PFSK-1 (cell line): Measurements from ENCODE around the gene IER2.

Source experiments
- FOXP2 ChIP-seq: optimal IDR thresholded peaks from 2 replicates; pipeline ENCODE3; 2011; ENCODE audit warnings: borderline replicate concordance, control low read depth, inconsistent platforms; ENCODE audit not compliant: insufficient read depth; ENCODE audit errors: extremely low read length, extremely low read depth
- POLR2AphosphoS5 ChIP-seq: IDR thresholded peaks from 2 replicates; pipeline ENCODE4 v1.6.1; 2012; ENCODE audit warnings: low read depth, mild to moderate bottlenecking, control low read depth, low read length, moderate library complexity
- REST ChIP-seq, 2 experiments: IDR thresholded peaks; 2 replicates each; pipeline versions ENCODE4 v1.6.1 to v1.8.0; 2011 to 2012; ENCODE audit warnings: low read depth in 2 of 2, low read length in 2 of 2, control low read depth in 1 of 2, inconsistent platforms in 1 of 2, mild to moderate bottlenecking in 1 of 2, moderate library complexity in 1 of 2; ENCODE audit not compliant: insufficient read depth in 1 of 2
- SIN3A ChIP-seq: IDR thresholded peaks from 2 replicates; pipeline ENCODE4 v1.6.1; 2012; ENCODE audit warnings: mild to moderate bottlenecking, low read length, moderate library complexity, borderline replicate concordance; ENCODE audit not compliant: insufficient read depth
- TAF1 ChIP-seq: IDR thresholded peaks from 2 replicates; pipeline ENCODE4 v1.6.1; 2012; ENCODE audit warnings: low read length, control low read depth, borderline replicate concordance; ENCODE audit not compliant: insufficient read depth

IER2 gene

GRCh38 chr19:13165162-13165997, 15.2 kb downstream of the IER2 start:
- TF ChIP-seq SIN3A (no peak), TAF1 (no peak), POLR2AphosphoS5 (no peak), REST (IDR thresholded peaks at IDR 0.05; ENCODE audit: insufficient read depth in 1 of 2, low read depth in 2 of 2, low read length in 2 of 2) (no peak), FOXP2 (no peak)

- TF ChIP-seq REST (IDR thresholded peaks at IDR 0.05; ENCODE audit: insufficient read depth in 1 of 2, low read depth in 2 of 2, low read length in 2 of 2) (no peak), SIN3A (no peak), TAF1 (no peak), POLR2AphosphoS5 (no peak)
These were observed 19.6 kb downstream of the IER2 start for GRCh38 chr19:13169769-13170168.

GRCh38 chr19:13171146-13171545, 20.9 kb downstream of the IER2 start:
- TF ChIP-seq TAF1 (no peak), POLR2AphosphoS5 (no peak), SIN3A (no peak), REST (IDR thresholded peaks at IDR 0.05; ENCODE audit: insufficient read depth in 1 of 2, low read depth in 2 of 2, low read length in 2 of 2) (no peak), FOXP2 (no peak)

- TF ChIP-seq TAF1 (no peak), FOXP2 (peak; percentile 69), SIN3A (0 out of 2 replicates have a peak, but pooled peaks have one; percentile 18)
These were observed 22.3 kb downstream of the IER2 start for GRCh38 chr19:13172346-13173138.

GRCh38 chr19:13173139-13173737, 23.0 kb downstream of the IER2 start:
- TF ChIP-seq TAF1: no peak
- no peak for TF ChIP-seq FOXP2
